ENCODE measurements around the gene STK32C. TPM values are rescaled to one million over a fixed set of nuclear protein-coding genes. Genes with fewer than 3 reads are reported as not detected.

Gene STK32C
- total RNA-seq, 1 donor from 2014 or later, result 13.0 TPM

DNA sequence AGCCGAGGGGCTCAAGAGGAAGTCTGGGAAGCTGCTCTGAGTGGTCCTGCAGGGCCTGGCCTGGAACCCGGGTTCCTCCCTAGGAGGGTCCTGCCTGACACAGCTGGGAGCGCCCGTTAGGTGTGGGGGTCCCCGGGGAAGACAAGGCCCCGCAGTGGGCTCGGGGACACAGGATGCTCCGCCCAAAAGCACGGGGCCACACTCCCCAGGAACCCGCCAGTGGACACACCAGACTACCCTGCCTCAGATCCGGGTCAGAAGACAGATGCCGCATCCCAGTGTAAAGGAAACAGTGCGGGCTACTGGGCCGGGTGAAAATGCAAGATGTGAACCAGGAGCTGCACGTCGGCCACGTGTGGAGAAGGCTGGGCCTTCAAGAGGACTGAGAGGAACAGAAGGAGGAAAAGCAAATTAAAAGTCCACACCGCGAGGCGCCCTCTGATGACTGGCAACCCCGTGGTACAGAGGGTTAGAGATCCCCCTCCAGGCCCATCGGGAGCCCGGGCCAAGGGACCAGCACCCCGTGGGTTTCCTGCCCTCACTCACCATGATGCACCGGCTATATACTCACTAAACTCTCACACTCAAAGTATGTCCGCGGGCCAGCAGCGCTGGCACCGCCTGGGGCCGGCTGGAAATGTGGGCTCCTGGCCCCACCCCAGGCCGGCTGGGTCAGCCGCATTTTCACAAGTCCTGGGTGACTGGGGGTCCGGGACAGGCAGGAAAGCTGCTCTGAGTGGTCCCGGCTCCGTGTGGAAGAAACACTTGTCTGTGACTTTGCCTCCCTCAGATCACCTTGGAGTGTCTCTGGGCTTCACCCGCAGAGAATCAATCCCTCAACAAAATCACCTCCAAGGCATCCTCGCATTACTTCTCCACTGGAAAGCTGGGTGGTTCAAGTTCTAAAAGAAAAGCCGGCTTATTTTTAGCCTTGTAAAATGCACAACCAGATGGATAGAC is 6.1 kb downstream of the STK32C start:
- H3K4me3 ChIP-seq (ENCODE audit: low read depth, low read length), result no peak overlapping the region
- TF ChIP-seq, protein P1, sequence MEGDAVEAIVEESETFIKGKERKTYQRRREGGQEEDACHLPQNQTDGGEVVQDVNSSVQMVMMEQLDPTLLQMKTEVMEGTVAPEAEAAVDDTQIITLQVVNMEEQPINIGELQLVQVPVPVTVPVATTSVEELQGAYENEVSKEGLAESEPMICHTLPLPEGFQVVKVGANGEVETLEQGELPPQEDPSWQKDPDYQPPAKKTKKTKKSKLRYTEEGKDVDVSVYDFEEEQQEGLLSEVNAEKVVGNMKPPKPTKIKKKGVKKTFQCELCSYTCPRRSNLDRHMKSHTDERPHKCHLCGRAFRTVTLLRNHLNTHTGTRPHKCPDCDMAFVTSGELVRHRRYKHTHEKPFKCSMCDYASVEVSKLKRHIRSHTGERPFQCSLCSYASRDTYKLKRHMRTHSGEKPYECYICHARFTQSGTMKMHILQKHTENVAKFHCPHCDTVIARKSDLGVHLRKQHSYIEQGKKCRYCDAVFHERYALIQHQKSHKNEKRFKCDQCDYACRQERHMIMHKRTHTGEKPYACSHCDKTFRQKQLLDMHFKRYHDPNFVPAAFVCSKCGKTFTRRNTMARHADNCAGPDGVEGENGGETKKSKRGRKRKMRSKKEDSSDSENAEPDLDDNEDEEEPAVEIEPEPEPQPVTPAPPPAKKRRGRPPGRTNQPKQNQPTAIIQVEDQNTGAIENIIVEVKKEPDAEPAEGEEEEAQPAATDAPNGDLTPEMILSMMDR (conservative IDR thresholded peaks at IDR 0.05; ENCODE audit: low read depth, low read length), result no peak
- DNase-seq (ENCODE audit: low read depth), result no peak

DNA sequence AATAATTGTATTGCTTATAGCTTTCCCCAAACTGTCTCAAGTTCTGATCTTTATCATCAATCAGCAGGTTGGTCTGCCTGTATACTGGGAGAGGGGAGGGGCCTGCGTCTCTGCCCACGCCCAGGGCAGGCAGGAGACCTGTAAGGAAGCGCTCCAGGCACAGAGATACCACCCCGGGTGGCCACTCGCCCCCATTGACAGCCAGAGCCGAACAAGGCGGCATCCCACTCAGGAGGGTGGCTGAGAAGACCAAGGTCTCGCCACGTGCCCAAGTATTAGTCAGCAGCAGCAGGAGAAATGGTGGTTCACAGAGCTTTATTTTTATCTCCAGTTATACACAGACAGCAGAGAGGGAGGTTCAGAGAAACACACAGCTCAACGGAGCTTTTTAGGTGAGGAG is 7.2 kb downstream of the STK32C start:
- DNase-seq (ENCODE audit: low read depth), result no peak
- H3K4me3 ChIP-seq (ENCODE audit: low read depth, low read length), result no peak overlapping the region
- TF ChIP-seq, protein P1 (conservative IDR thresholded peaks at IDR 0.05; ENCODE audit: low read depth, low read length), result no peak

DNA sequence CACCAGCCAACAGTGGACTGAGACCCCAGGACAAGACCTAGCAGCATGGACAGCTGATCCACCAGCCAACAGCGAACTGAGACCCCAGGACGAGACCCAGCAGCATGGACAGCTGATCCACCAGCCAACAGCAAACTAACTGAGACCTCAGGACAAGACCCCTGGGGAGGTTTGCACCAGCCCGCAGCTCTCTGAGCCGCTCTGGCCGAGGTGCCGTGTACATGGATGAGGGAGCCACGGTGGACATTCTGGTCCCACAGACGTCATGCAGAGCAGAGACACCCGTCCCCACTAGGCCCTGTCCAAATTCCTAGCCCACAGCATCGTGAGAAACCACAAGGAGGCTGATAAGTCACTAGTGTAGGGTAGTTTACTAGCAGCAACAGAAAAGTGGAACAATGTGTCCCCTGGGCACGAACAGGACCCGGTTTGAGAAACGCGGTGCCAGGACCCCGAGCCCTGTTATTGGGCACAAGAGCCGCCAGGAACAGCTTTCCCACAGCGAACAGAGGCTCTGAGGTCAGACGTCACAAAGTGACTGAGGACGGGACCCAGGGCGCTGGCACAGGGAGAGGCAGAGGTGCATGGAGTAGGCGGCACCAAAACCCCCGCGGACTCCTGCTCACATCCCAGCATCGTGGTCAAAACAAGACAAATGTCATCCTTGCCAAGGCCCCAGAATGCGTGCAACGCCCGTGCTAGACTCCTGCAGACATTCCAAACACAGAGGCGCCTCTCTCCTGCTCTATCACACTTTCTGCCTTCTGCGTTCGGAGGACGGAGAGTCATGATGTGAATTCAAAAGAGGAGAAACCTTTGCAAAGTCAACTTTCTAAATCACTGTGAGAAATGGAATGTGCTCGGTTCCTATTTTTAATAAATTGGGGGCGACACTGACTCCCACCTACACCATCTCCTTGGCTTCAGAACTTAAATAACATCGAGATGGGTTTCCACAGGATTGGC is 8.1 kb downstream of the STK32C start:
- TF ChIP-seq, protein P1 (conservative IDR thresholded peaks at IDR 0.05; ENCODE audit: low read depth, low read length), result no peak
- no peak for DNase-seq (ENCODE audit: low read depth)
- no peak overlapping the region for H3K4me3 ChIP-seq (ENCODE audit: low read depth, low read length)

DNA sequence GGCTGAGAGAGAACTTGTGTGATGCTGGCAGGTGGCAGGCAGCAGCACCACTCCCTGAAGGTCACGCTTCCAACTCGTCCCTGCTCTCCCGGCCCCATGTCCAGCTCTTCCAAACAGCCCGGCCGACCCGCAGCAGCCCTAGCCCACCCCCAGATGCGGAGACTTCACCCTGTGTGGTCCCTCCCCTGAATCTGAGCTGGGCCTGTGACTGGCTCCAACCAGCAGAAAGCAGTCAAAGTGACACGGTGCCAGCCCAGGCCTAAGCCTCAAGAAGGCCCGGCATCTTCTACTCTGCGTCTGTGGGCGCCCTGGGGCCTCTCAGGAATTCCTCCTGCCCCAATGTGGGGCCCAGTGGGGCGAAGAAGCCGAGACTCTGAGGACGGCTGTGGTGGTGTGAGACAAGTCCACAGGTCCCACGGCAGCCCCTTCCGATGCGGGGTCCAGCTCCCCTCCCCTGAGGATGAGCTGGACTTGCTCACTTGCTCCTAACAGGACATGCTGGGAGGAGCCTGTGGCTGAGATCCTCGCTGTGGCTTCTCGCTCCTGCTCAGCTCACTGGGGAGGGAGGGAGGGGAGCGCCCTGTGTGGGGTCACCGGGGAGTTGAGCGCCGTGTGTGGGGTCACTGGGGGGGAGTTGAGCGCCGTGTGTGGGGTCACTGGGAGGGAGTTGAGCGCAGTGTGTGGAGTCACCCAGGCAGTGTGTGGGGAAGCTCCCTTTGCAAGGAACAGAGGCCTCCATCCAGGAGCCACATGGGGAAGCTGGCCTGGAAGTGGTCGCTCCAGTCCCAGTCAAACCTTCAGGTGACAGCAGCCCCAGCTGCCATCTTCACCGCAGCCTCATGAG is 9.5 kb downstream of the STK32C start:
- TF ChIP-seq, protein P1 (conservative IDR thresholded peaks at IDR 0.05; ENCODE audit: low read depth, low read length), result no peak
- DNase-seq (ENCODE audit: low read depth), result no peak

DNA sequence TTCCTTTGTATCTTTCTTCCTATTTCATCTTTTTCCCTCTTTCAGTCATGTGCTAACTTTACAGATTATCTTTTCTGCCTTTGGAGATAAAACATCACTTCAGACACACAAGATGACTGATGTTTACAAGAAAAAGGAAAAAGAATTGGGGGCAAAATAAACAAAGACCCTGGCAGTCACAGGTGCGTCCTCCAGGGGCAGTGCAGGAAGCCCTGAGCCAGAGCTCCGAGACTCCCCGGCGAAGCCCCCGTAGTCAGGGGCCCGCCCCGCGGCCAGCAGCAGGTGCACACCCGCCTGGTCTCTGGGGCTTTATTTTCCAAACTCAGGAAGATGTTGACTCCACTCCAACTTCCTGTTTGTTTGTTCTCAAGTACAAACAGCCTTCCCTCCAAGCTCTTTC is 10.2 kb downstream of the STK32C start:
- no peak for DNase-seq (ENCODE audit: low read depth)
- TF ChIP-seq, protein P1 (conservative IDR thresholded peaks at IDR 0.05; ENCODE audit: low read depth, low read length), result no peak
- H3K4me3 ChIP-seq (ENCODE audit: low read depth, low read length), result no peak overlapping the region

More for the DNA sequence above, 9.5 kb downstream of the STK32C start:
- H3K4me3 ChIP-seq (ENCODE audit: low read depth, low read length), result no peak overlapping the region
